Parathyroid adenoma (tissue), 2 donors: ENCODE data around the gene BCAP31.
"Not testable (repeated sequence)": the region's sequence is repeated elsewhere in the genome, so short reads cannot be mapped to it uniquely, and the experiment has no call there.

Experiments
- H2AFZ ChIP-seq: fragments of 300-600 bp; sonication (generic); one replicate; pipeline ENCODE4 v1.7.0; 2017; ENCODE audit warnings: antibody characterized with exemption, mild to moderate bottlenecking
- H3K27ac ChIP-seq: fragments of 300-600 bp; sonication (generic); one replicate; pipeline ENCODE4 v1.7.0; 2017
- H3K27me3 ChIP-seq: fragments of 300-600 bp; sonication (generic); one replicate; pipeline ENCODE4 v1.7.0; 2017; ENCODE audit warnings: low read length; ENCODE audit not compliant: control insufficient read depth, insufficient read depth
- H3K36me3 ChIP-seq: fragments of 300-600 bp; sonication (generic); one replicate; pipeline ENCODE4 v1.7.0; 2017; ENCODE audit warnings: low read length; ENCODE audit not compliant: control insufficient read depth, insufficient read depth
- H3K4me1 ChIP-seq: fragments of 300-600 bp; sonication (generic); one replicate; pipeline ENCODE4 v1.7.0; 2017; ENCODE audit warnings: control low read depth
- H3K4me2 ChIP-seq: fragments of 300-600 bp; sonication (generic); one replicate; pipeline ENCODE4 v1.7.0; 2017; ENCODE audit warnings: low read length
- H3K4me3 ChIP-seq: fragments of 300-600 bp; sonication (generic); one replicate; pipeline ENCODE4 v1.7.0; 2017; ENCODE audit warnings: low read depth, low read length
- H3K79me2 ChIP-seq: fragments of 300-600 bp; sonication (generic); one replicate; pipeline ENCODE4 v1.7.0; 2017; ENCODE audit warnings: control low read depth
- H3K9ac ChIP-seq: fragments of 300-600 bp; sonication (generic); one replicate; pipeline ENCODE4 v1.7.0; 2017; ENCODE audit warnings: mild to moderate bottlenecking
- H3K9me3 ChIP-seq: fragments of 300-600 bp; sonication (generic); one replicate; pipeline ENCODE4 v1.7.0; 2017; ENCODE audit warnings: low read length; ENCODE audit not compliant: control insufficient read depth
- TF ChIP-seq, protein P1 (sequence below): fragments of 300-600 bp; sonication (generic); IDR thresholded peaks from one replicate; pipeline ENCODE4 v1.7.0; 2017; ENCODE audit warnings: antibody characterized with exemption, mild to moderate bottlenecking
- donor health status: primary hyperparathyroidism.

Gene BCAP31

DNA sequence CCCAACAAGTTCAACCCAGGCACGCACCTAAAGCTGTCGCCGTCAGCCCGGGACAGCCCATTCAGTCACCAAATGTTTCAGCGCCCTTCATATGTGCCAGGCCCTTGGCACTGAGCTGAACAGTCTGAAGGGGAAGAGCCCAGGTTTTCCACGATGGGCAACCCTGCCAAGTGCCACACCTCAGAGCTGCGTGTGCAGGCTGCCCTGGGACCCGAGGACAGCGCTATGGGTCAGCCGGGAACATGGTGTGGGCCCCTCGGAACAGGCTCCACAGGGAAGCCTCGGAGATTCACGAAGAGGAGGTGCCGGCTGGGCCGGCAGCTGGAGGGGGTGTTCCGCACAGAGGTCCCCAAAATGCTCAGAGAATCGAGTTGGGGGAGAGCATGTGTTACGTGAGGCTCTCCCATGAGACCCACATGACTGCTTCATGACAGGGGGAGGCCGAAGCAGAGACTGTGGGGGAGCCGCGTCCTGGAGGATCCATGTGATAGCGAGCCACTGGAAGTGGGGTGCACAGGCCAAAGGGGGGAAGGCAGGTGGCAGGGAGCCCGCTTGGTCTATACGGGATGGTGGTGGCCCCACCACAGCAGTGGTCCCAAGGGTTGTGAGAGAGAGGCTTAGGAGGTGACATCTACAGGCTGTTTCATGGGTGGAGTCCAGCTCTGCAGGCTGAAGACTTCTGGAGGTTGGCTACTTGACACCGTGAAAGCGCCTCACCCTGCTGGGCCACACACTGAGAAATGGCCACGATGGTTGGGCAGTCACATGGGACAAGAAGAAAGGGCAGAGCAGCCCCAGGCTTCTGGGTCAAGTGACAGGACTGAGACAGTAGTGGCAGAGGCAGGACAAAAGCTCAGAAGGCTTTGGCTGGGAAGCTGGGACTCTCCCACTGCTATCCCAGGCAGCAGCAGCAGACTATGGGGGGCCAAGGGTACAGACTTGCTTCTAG lies 14.2 kb downstream of the BCAP31 start:
- Histone ChIP-seq H3K27ac (no peak overlapping the region), H3K36me3 (no peaks in the 10 kb centered on the region), H3K9ac (no peak overlapping the region), H2AFZ (no peak overlapping the region), H3K27me3 (no peaks in the 10 kb centered on the region), H3K79me2 (no peaks in the 10 kb centered on the region), H3K4me1 (no peaks in the 10 kb centered on the region), H3K9me3 (no peaks in the 10 kb centered on the region), H3K4me3 (no peak overlapping the region), H3K4me2 (no peak overlapping the region)
- TF ChIP-seq, protein P1, sequence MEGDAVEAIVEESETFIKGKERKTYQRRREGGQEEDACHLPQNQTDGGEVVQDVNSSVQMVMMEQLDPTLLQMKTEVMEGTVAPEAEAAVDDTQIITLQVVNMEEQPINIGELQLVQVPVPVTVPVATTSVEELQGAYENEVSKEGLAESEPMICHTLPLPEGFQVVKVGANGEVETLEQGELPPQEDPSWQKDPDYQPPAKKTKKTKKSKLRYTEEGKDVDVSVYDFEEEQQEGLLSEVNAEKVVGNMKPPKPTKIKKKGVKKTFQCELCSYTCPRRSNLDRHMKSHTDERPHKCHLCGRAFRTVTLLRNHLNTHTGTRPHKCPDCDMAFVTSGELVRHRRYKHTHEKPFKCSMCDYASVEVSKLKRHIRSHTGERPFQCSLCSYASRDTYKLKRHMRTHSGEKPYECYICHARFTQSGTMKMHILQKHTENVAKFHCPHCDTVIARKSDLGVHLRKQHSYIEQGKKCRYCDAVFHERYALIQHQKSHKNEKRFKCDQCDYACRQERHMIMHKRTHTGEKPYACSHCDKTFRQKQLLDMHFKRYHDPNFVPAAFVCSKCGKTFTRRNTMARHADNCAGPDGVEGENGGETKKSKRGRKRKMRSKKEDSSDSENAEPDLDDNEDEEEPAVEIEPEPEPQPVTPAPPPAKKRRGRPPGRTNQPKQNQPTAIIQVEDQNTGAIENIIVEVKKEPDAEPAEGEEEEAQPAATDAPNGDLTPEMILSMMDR = no peak

DNA sequence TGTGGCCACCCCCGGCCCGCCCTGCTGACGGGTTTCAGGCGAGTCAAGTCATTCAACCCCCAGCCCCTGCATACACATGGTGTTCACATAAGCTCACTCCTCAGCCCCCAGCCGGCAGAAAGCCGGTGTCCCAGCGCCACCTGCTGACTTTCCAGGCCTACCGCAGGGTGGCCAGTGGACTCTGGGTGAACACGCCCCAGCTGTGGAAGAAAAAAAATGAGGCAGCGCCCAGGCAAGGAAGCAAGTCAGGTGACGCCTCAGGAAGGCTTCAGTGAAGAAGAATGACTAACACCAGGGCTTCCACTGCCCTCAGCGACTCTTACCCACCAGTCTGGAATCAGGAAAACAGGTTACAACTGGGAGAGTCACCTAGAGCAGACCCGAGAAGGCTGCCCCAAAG lies 15.8 kb downstream of the BCAP31 start:
- Histone ChIP-seq H3K27me3 (no peaks in the 10 kb centered on the region), H3K4me1 (no peaks in the 10 kb centered on the region), H3K79me2 (no peaks in the 10 kb centered on the region), H3K9me3 (no peaks in the 10 kb centered on the region), H3K4me3 (no peak overlapping the region), H3K36me3 (no peaks in the 10 kb centered on the region), H3K4me2 (no peak overlapping the region), H2AFZ (no peak overlapping the region), H3K9ac (no peak overlapping the region), H3K27ac (no peak overlapping the region)
- TF ChIP-seq, protein P1 = peak; percentile 49

DNA sequence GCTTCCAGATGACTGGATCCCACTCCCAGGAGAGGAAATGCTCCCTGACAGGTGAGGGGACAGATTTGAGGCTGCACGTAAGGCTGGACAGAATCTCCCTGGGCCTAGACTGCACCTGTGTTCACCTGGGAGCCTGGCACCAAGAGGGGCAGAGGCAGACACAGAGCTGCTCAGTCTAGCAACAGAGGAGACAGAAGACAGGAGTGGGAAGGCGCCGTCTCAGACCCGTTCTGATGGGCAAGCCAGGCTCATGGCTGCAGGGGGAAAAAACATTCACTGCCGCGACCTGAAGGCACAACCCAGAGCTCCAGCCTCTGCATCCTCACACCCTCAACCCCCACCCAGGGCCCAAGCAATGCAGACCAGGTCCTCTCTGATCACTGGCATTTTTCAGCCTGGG lies 16.8 kb downstream of the BCAP31 start:
- Histone ChIP-seq H3K36me3 (no peaks in the 10 kb centered on the region), H3K79me2 (no peaks in the 10 kb centered on the region), H3K9me3 (no peaks in the 10 kb centered on the region), H3K27me3 (no peaks in the 10 kb centered on the region), H3K9ac (no peak overlapping the region), H3K27ac (no peak overlapping the region), H3K4me1 (no peaks in the 10 kb centered on the region), H2AFZ (no peak overlapping the region), H3K4me3 (no peak overlapping the region), H3K4me2 (no peak overlapping the region)
- TF ChIP-seq, protein P1 = no peak

- no peaks in the 10 kb centered on the region for H3K36me3 ChIP-seq
- TF ChIP-seq, protein P1 = no peak
- no peak overlapping the region for H3K27ac ChIP-seq
- H3K27me3 ChIP-seq = no peaks in the 10 kb centered on the region
- H3K9ac ChIP-seq = no peak overlapping the region
- H3K4me3 ChIP-seq = no peak overlapping the region
- H3K4me2 ChIP-seq = no peak overlapping the region
- no peaks in the 10 kb centered on the region for H3K79me2 ChIP-seq
- H2AFZ ChIP-seq = no peak overlapping the region
- no peaks in the 10 kb centered on the region for H3K4me1 ChIP-seq
- no peaks in the 10 kb centered on the region for H3K9me3 ChIP-seq
Observed at GRCh38 chrX:153706799-153707198, 17.4 kb downstream of the BCAP31 start.

DNA sequence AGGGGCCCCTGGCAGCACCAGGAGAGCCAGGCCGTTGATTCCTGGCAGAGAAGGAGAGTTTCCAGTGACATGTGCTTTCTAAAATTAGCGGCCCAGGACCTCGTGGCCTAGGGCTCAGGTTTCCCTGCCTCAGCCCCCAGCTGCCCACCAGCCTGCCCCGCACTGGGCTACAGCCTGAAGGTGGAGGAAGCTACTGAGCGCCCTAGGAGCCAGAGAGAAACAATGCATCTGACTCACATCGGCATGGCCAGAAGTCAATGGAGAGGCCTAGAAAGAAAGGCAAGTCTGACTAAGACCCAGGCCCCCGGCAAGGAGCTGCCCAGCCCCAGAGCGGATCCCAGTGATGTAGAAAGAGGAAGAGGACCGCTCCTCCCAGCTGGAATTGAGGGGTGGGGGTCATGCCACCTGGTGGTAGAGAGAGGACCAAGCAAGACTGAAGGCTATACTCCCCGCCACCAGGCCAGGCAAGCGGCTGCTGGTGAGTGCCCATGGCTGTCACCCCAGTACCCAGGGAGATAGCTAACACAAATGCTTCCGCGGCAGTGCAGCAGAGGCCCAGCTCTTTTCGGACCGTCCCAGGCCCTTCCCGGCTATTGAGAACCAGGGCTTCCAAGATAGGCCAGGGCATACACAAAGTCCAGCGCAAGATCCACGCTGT lies 18.7 kb downstream of the BCAP31 start:
- H3K9me3 ChIP-seq, H3K4me3 ChIP-seq, H2AFZ ChIP-seq, H3K4me2 ChIP-seq, H3K79me2 ChIP-seq, H3K27me3 ChIP-seq, H3K36me3 ChIP-seq, H3K9ac ChIP-seq, H3K27ac ChIP-seq, H3K4me1 ChIP-seq: not testable (repeated sequence)

GRCh38 chrX:153704631-153705402 lies 19.4 kb downstream of the BCAP31 start:
- H3K9me3 ChIP-seq, H3K27me3 ChIP-seq, H2AFZ ChIP-seq, H3K79me2 ChIP-seq, H3K4me2 ChIP-seq, H3K9ac ChIP-seq, H3K4me3 ChIP-seq, H3K4me1 ChIP-seq, H3K36me3 ChIP-seq, H3K27ac ChIP-seq: not testable (repeated sequence)
